ENCODE data around the gene TSHZ2.
"Not testable (repeated sequence)": the region's sequence is repeated elsewhere in the genome, so short reads cannot be mapped to it uniquely, and the experiment has no call there.

TSHZ2 gene

GRCh38 chr20:53422039-53422438 is 449.9 kb downstream of the TSHZ2 start:
- Histone ChIP-seq H3K4me3 (no peak overlapping the region), H4K20me1 (no peaks in the 10 kb centered on the region), H3K9me3 (replicated peaks in 1 of 11) (peaks cover 0 to 19% (median 0%) of the 10 kb centered on the region in 11 experiments; a peak in 7 of 22 replicates), H3K9ac (no peak overlapping the region), H3K36me3 (no peaks in the 10 kb centered on the region), H3K4me2 (no peak overlapping the region), H3K27me3 (no peaks in the 10 kb centered on the region), H3K27ac (no peak overlapping the region), H3K4me1 (peaks cover 0 to 14% (median 0%) of the 10 kb centered on the region in 10 experiments; a peak in 4 of 20 replicates)
- TF ChIP-seq Cebpa-rat (IDR thresholded peaks at IDR 0.05), result no peak

- Histone ChIP-seq H3K9ac (no peak overlapping the region), H3K9me3 (replicated peaks in 1 of 11) (peaks cover 0 to 20% (median 0%) of the 10 kb centered on the region in 11 experiments; a peak in 7 of 22 replicates), H3K27ac (no peak overlapping the region), H3K4me1 (peaks cover 0 to 20% (median 0%) of the 10 kb centered on the region in 10 experiments; a peak in 4 of 20 replicates), H3K36me3 (no peaks in the 10 kb centered on the region), H3K27me3 (no peaks in the 10 kb centered on the region), H3K4me3 (no peak overlapping the region), H4K20me1 (no peaks in the 10 kb centered on the region), H3K4me2 (no peak overlapping the region)
- no peak for TF ChIP-seq Cebpa-rat (IDR thresholded peaks at IDR 0.05)
Observed at GRCh38 chr20:53423587-53424146, 451.5 kb downstream of the TSHZ2 start.

GRCh38 chr20:53425481-53425880 is 453.3 kb downstream of the TSHZ2 start:
- no peak overlapping the region for H3K9ac ChIP-seq
- H3K9me3 ChIP-seq (replicated peaks in 1 of 11), result peaks cover 0 to 20% (median 6%) of the 10 kb centered on the region in 11 experiments; a peak in 12 of 22 replicates
- TF ChIP-seq Cebpa-rat (IDR thresholded peaks at IDR 0.05), result no peak
- H3K36me3 ChIP-seq, result no peaks in the 10 kb centered on the region
- H3K27me3 ChIP-seq, result no peaks in the 10 kb centered on the region
- no peak overlapping the region for H3K4me3 ChIP-seq
- peaks cover 0 to 20% (median 0%) of the 10 kb centered on the region in 10 experiments; a peak in 4 of 20 replicates for H3K4me1 ChIP-seq
- peak overlapping the region in 3 of 11 experiments; percentile 57 to 79 (median 65); a peak in 4 of 22 replicates for H3K27ac ChIP-seq
- H3K4me2 ChIP-seq, result peak overlapping the region in 2 of 11 experiments; percentile 12 to 36; a peak in 2 of 22 replicates
- no peaks in the 10 kb centered on the region for H4K20me1 ChIP-seq

- H3K36me3 ChIP-seq, result no peaks in the 10 kb centered on the region
- peak overlapping the region in 4 of 11 experiments; percentile 0 to 36 (median 20); a peak in 4 of 22 replicates for H3K4me2 ChIP-seq
- no peak overlapping the region for H3K4me3 ChIP-seq
- peak overlapping the region in 5 of 11 experiments; percentile 15 to 79 (median 57); a peak in 8 of 22 replicates for H3K27ac ChIP-seq
- TF ChIP-seq Cebpa-rat (IDR thresholded peaks at IDR 0.05), result no peak
- peaks cover 0 to 20% (median 0%) of the 10 kb centered on the region in 10 experiments; a peak in 4 of 20 replicates for H3K4me1 ChIP-seq
- H3K9me3 ChIP-seq (replicated peaks in 1 of 11), result peaks cover 0 to 20% (median 6%) of the 10 kb centered on the region in 11 experiments; a peak in 12 of 22 replicates
- no peaks in the 10 kb centered on the region for H4K20me1 ChIP-seq
- no peaks in the 10 kb centered on the region for H3K27me3 ChIP-seq
- no peak overlapping the region for H3K9ac ChIP-seq
Observed at GRCh38 chr20:53425941-53426340, 453.8 kb downstream of the TSHZ2 start.

- no peaks in the 10 kb centered on the region for H3K36me3 ChIP-seq
- no peak overlapping the region for H3K9ac ChIP-seq
- peak overlapping the region in 1 of 11 experiments; percentile 12; a peak in 1 of 22 replicates for H3K4me2 ChIP-seq
- no peaks in the 10 kb centered on the region for H3K27me3 ChIP-seq
- TF ChIP-seq Cebpa-rat (IDR thresholded peaks at IDR 0.05), result no peak
- H3K9me3 ChIP-seq (replicated peaks in 1 of 11), result peaks cover 0 to 20% (median 6%) of the 10 kb centered on the region in 11 experiments; a peak in 12 of 22 replicates
- no peak overlapping the region for H3K4me3 ChIP-seq
- H3K27ac ChIP-seq, result peak overlapping the region in 3 of 11 experiments; percentile 57 to 79 (median 65); a peak in 3 of 22 replicates
- H4K20me1 ChIP-seq, result no peaks in the 10 kb centered on the region
- H3K4me1 ChIP-seq, result peaks cover 0 to 20% (median 0%) of the 10 kb centered on the region in 10 experiments; a peak in 4 of 20 replicates
Observed at GRCh38 chr20:53426766-53427312, 454.7 kb downstream of the TSHZ2 start.

GRCh38 chr20:53427951-53428350 is 455.8 kb downstream of the TSHZ2 start:
- peaks cover 0 to 20% (median 6%) of the 10 kb centered on the region in 11 experiments; a peak in 12 of 22 replicates for H3K9me3 ChIP-seq (replicated peaks in 1 of 11)
- H3K9ac ChIP-seq, result no peak overlapping the region
- no peak overlapping the region for H3K4me3 ChIP-seq
- no peaks in the 10 kb centered on the region for H3K27me3 ChIP-seq
- H3K36me3 ChIP-seq, result no peaks in the 10 kb centered on the region
- peaks cover 0 to 20% (median 0%) of the 10 kb centered on the region in 10 experiments; a peak in 4 of 20 replicates for H3K4me1 ChIP-seq
- no peak for TF ChIP-seq Cebpa-rat (IDR thresholded peaks at IDR 0.05)
- H3K4me2 ChIP-seq, result no peak overlapping the region
- H4K20me1 ChIP-seq, result no peaks in the 10 kb centered on the region
- H3K27ac ChIP-seq, result no peak overlapping the region

- no peak overlapping the region for H3K27ac ChIP-seq
- no peak overlapping the region for H3K4me3 ChIP-seq
- no peaks in the 10 kb centered on the region for H3K36me3 ChIP-seq
- no peaks in the 10 kb centered on the region for H3K27me3 ChIP-seq
- H3K4me1 ChIP-seq, result peaks cover 0 to 20% (median 0%) of the 10 kb centered on the region in 10 experiments; a peak in 4 of 20 replicates
- H3K9me3 ChIP-seq (replicated peaks in 1 of 11), result peaks cover 0 to 20% (median 6%) of the 10 kb centered on the region in 11 experiments; a peak in 12 of 22 replicates
- TF ChIP-seq Cebpa-rat (IDR thresholded peaks at IDR 0.05), result no peak
- no peak overlapping the region for H3K9ac ChIP-seq
- H4K20me1 ChIP-seq, result no peaks in the 10 kb centered on the region
- no peak overlapping the region for H3K4me2 ChIP-seq
Observed at GRCh38 chr20:53428588-53428987, 456.4 kb downstream of the TSHZ2 start.

GRCh38 chr20:53428996-53429395 is 456.8 kb downstream of the TSHZ2 start:
- H3K9ac ChIP-seq, result no peak overlapping the region
- H3K27ac ChIP-seq, result no peak overlapping the region
- TF ChIP-seq Cebpa-rat (IDR thresholded peaks at IDR 0.05), result no peak
- no peak overlapping the region for H3K4me3 ChIP-seq
- no peaks in the 10 kb centered on the region for H3K27me3 ChIP-seq
- peaks cover 0 to 20% (median 0%) of the 10 kb centered on the region in 10 experiments; a peak in 4 of 20 replicates for H3K4me1 ChIP-seq
- H3K36me3 ChIP-seq, result no peaks in the 10 kb centered on the region
- no peaks in the 10 kb centered on the region for H4K20me1 ChIP-seq
- peaks cover 0 to 20% (median 6%) of the 10 kb centered on the region in 11 experiments; a peak in 12 of 22 replicates for H3K9me3 ChIP-seq (replicated peaks in 1 of 11)
- no peak overlapping the region for H3K4me2 ChIP-seq

GRCh38 chr20:53434662-53435061 is 462.5 kb downstream of the TSHZ2 start:
- TF ChIP-seq Cebpa-rat (IDR thresholded peaks at IDR 0.05), result no peak
- no peak overlapping the region for H3K9ac ChIP-seq
- peaks cover 0 to 13% (median under 1%) of the 10 kb centered on the region in 11 experiments; a peak in 5 of 22 replicates for H3K9me3 ChIP-seq (replicated peaks in 1 of 11)
- H3K4me3 ChIP-seq, result no peak overlapping the region
- H3K4me2 ChIP-seq, result no peak overlapping the region
- H3K27ac ChIP-seq, result no peak overlapping the region
- H3K4me1 ChIP-seq, result no peaks in the 10 kb centered on the region
- H4K20me1 ChIP-seq, result no peaks in the 10 kb centered on the region
- no peaks in the 10 kb centered on the region for H3K27me3 ChIP-seq
- H3K36me3 ChIP-seq, result no peaks in the 10 kb centered on the region

- H4K20me1 ChIP-seq, H3K27ac ChIP-seq, H3K27me3 ChIP-seq, H3K36me3 ChIP-seq, H3K4me3 ChIP-seq, H3K4me2 ChIP-seq, H3K9ac ChIP-seq, H3K4me1 ChIP-seq: not testable (repeated sequence)
- H3K9me3 ChIP-seq (replicated peaks in 1 of 11), result peaks cover 0 to 13% (median 0%) of the 10 kb centered on the region in 11 experiments; a peak in 4 of 22 replicates
Observed at GRCh38 chr20:53436927-53437326, 464.8 kb downstream of the TSHZ2 start.

Measured in BLaER1 treated with 17β-estradiol and CSF1 and Interleukin-3, amounts not matched to agents 10 nM and 100 nM (cell line).